C4-2B (cell line): ENCODE data around the gene TIAM2.

Experiments used
- CTCF ChIP-seq: fragments of 450-650 bp; conservative IDR thresholded peaks from 2 replicates; pipeline ENCODE4 v1.5.1; 2017; ENCODE audit warnings: mild to moderate bottlenecking
- ZFX ChIP-seq: fragments of 450-650 bp; IDR thresholded peaks from 2 replicates; pipeline ENCODE4 v1.6.1; 2017

GRCh38 chr6:155036907-155037306 lies 41.8 kb downstream of the TIAM2 start:
- TF ChIP-seq CTCF (no peak), ZFX (no peak)
